Suppressor macrophage treated with lipopolysaccharide for 1 hour (primary cell): ENCODE results near the gene NDUFA13.

Experiments used
- DNase-seq, 3 donors: peaks; one replicate each; pipeline ENCODE4 v3.0.0-alpha.2; 2020 to 2022

NDUFA13 gene

GRCh38 chr19:19513682-19514081 is 2.3 kb upstream of the NDUFA13 start:
- no peak for DNase-seq

DNA sequence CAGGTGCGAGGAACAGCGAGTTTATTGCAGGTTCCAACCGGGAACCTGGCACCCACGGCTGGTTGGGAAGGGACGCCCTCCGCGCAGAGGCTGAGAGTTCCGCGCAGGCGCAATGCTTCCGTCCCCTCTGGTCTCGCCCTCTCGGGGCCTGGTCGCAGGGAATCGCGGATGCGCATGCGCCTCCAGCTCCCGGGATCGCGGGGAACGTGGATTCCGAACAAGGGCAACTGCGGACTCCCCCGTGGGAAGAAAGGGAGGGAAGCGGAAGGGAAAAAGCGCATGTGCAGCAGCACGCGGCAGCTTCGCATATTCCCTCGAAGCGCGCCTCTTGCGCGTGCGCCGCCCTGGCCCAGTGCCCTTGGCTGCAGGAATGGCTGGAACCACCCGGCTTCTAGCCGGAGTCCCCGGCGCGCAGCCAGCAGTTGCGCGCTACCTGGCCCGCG is 1.8 kb upstream of the NDUFA13 start:
- peak; percentile 69 to 76 (median 72) for DNase-seq

DNA sequence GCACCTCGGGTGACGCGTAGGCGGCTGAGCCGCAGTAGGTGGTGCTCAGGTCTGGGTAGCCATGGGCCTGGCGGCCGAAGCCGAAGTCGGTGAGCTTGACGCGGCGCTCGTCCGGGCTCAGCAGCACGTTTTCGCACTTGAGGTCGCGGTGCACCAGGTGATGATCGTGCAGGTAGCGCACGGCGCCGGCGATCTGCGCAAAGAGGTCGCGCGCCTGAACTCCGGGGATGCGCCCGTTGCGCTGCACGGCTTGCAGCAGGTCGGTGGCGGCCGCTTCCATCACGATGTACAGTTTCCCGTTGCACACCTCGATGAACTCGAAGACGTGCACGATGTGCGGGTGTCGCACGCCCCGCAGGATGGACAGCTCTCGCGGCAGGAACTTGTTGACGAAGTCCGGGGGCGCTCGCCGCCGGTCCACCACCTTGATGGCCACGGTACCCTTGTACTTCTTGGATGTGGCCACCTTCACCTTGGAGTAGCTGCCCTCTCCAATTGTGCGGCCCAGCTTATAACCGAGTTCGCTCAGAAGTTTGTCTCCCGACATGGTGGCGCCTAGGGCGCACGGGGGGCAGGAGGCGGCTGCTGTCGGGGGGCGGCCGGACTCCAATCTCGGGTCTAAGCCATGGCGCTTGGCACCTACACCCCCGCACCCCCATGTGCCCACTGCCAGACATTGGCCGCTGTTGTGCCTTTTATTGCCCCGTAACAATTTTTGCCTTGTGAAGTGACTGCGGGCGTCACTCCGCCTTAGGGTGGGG is 964 bp upstream of the NDUFA13 start, which contains the start of gene TSSK6:
Gene TSSK6 (minus strand): TSS at position 668 of the 761 bp plus-strand sequence. CDS start 121 bp downstream, at position 547.
- DNase-seq: no peak

DNA sequence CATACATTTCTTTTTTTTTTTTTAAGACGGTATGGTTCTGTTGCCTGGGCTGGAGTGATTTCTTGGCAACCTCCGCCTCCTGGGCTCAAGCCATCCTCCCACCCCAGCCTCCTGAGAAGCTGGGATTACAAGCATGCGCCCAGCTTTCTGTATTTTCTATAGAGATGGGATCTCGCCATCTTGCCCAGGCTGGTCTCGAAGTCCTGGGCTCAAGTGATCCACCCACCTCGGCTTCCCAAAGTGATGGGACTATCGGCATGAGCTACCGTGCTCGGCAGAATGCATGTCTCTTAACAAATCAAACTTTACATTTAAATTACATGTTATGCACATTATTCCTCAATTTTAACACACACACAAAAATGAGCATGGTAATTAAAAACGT is 1.2 kb downstream of the NDUFA13 start:
- no peak for DNase-seq

DNA sequence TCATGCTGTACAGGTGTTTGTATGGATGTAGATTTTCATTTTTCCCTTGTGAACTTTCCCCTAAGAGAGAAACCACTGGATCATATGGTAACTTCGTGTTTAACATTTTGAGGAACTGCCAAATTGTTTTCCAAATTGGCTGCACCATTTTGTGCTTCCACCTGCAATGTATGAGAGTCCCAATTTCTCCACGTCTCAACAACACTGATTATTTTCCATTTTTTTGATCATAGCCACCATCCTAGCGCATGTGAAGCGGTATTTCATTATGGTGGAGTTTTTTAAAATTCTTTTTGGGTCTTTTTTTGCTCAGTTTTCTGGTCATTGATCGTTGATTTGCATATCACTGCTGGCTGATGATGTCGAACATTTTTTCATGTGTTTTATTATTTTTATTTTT is 5.0 kb downstream of the NDUFA13 start:
- no peak for DNase-seq

- DNase-seq: no peak
These were observed 7.2 kb downstream of the NDUFA13 start for GRCh38 chr19:19523177-19523576.

- DNase-seq: no peak
These were observed 8.0 kb downstream of the NDUFA13 start for GRCh38 chr19:19524053-19524452.

DNA sequence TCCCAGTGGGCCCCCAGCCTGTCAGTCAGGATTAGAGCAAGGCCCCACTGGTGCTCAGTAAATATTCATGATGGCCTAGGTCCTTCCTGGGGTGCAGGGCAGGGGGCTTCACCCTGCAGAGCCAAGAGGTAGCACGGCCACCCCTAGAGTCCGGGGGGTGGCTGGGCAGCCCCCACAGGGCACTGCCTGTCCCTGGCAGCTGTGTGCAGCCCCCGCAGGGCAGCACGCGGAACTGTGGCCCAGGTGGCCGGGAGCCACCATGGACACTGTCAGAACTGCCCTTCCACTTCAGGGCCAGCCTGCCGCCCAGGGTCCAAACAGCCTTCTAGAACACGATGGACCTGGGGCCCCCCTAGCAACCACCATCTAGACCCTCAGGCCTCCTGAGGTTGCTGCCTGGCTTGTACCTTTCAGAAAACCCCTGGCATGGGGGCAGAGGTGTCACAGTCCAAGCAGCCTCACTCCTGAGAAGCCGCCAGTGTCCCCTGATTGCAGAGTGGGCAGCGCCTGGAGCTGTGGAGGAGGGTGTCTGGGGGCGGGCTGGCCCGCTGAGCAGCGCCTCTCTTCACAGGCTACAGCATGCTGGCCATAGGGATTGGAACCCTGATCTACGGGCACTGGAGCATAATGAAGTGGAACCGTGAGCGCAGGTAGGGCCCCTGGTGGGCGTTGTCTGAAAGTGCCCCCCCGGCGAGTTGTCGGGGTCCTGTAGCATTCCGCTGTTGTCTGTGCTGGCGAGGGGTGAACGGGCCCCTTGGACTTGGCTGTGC is 9.8 kb downstream of the NDUFA13 start:
- no peak for DNase-seq

GRCh38 chr19:19526581-19527370 is 10.8 kb downstream of the NDUFA13 start:
- no peak for DNase-seq

DNA sequence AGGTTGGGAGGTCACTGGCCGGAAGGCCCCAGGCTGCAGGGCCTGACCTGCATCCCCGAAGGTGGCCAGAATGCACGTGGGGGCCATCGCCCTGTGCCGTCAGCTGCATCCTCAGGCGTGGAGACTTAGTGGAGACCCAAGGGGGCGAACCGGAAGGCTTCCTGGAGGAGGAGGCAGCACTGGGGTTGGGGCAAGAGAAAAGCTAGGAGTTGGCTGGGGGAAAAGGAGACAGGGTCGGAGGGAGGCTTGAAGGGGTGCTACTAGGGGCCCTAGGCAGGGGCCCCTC is 11.3 kb downstream of the NDUFA13 start:
- no peak for DNase-seq

GRCh38 chr19:19527674-19528625 is 11.9 kb downstream of the NDUFA13 start:
- no peak for DNase-seq

GRCh38 chr19:19528721-19529490 is 12.9 kb downstream of the NDUFA13 start, which contains the start of gene YJEFN3:
TSS of gene YJEFN3 (plus strand) at chr19:19528911. CDS start at chr19:19528933, 22 bp downstream.
- DNase-seq: no peak

DNA sequence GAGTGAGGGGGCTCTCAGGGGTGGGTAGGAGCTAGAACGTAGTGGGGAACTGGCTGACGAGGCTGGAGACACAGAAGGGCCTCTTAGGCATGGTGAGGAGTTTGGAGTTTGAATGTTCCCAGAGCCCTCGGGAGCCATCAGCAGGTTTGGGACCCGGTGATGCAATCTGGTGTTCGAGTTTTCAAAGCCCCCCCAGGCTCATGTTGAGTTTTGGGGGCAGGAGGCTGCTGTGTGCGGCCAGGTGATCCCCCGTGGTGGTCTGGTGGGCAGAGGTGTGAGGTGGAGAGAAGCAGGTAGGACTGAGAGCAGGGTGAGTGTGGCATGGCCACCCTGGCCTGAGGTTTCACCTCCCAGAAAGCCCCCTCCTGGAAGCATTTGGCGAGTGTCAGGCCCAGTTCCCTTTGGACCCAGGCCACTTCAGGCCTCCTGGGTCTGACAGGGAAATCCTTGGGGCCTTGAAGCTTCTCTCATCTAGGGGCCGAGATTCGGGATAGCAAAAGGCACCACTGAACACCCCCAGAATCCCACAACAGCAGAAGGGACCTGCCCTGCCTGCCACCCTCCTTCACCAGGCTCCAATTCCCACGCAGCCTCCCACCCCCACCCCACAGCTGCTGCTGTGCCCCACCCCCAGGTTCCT is 13.9 kb downstream of the NDUFA13 start:
- no peak for DNase-seq

DNA sequence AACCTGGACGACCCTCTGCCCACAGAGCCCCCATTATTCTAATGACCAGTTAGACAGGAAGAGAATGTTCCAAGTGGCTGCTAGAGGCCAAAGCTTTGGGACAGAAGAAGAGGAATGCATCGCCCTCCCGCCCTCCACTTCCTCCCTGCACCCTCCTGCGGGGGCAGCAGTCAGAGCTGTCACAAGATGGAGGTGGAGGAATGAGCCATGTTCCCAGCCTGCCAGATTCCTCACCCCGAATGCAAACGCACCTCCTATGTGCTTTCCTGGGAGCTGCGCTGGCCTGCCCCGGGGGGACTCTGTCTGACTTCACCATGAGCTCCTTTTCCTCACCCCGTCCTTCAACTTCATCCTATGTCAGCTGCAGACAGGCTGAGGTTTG is 14.4 kb downstream of the NDUFA13 start:
- peak; percentile 27 to 50 (median 27) for DNase-seq

DNA sequence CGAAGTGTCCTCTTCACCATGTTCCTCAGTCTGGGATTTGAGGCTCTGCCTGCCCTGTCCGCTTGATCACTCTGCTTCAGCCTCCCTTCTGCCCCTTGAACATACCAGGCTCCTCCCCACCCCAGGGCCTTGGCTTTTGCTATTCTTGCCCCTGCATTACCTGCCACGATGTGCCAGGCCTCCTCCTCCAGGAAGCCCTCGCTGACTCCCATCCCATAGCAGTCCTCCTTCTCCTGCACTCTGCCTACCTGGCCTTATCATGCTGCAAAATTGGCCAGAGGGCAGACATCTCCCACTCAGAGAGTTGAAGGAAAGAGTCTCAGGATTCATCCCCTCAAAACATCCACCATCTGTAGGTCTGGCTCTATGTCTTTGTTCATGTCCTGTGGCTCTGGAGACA is 14.9 kb downstream of the NDUFA13 start:
- DNase-seq: no peak

- DNase-seq: peak; percentile 85 to 94 (median 90)
These were observed 16.2 kb downstream of the NDUFA13 start for GRCh38 chr19:19531951-19532805.

GRCh38 chr19:19532806-19533701 is 17.0 kb downstream of the NDUFA13 start:
- DNase-seq: no peak

DNA sequence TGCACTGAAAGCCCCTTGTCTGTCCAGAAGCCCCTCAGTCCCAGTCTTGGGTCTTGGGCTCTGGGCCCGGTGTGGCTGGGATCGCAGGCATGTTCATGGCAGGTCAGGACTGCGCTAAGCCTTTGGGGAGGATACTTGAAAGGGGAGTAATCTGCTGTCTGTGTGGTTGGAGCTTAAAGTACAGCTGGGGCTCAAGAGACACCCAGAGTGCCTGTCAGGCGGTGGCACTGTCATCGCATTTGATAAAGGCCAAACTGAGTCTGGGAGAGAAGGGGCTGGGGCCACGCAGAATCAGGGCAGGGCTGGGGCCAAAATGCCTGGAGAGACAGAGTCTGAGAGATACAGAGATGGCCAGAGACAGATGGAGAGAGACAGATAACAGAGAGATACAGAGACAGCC is 17.8 kb downstream of the NDUFA13 start:
- no peak for DNase-seq
